Suprapubic skin (tissue), 4 donors: ENCODE data around the gene P2RY14.

Experiments
- EP300 ChIP-seq: sonication (generic); formaldehyde crosslinking; IDR thresholded peaks from one replicate; pipeline ENCODE4 v1.6.1; 2017; ENCODE audit warnings: antibody characterized with exemption
- POLR2A ChIP-seq, 2 donors: fragments of 450-650 bp; IDR thresholded peaks; one replicate each; pipeline ENCODE4 v1.6.1; 2017; ENCODE audit warnings: antibody characterized with exemption in 2 of 2, mild to moderate bottlenecking in 2 of 2, moderate library complexity in 2 of 2
- POLR2AphosphoS5 ChIP-seq, 3 donors: sonication (generic); formaldehyde crosslinking; IDR thresholded peaks; one replicate each; pipeline ENCODE4 v1.6.1; 2017; ENCODE audit warnings: antibody characterized with exemption in 3 of 3
- TF ChIP-seq, protein P1 (sequence below), 2 donors: fragments of 200-600 bp in 1 of 2; fragments of 450-650 bp in 1 of 2; sonication (generic) in 1 of 2; IDR thresholded peaks; one replicate each; pipeline ENCODE4 v1.5.1; 2016 to 2019; ENCODE audit warnings: antibody characterized with exemption in 2 of 2, mild to moderate bottlenecking in 1 of 2, moderate library complexity in 1 of 2

DNA sequence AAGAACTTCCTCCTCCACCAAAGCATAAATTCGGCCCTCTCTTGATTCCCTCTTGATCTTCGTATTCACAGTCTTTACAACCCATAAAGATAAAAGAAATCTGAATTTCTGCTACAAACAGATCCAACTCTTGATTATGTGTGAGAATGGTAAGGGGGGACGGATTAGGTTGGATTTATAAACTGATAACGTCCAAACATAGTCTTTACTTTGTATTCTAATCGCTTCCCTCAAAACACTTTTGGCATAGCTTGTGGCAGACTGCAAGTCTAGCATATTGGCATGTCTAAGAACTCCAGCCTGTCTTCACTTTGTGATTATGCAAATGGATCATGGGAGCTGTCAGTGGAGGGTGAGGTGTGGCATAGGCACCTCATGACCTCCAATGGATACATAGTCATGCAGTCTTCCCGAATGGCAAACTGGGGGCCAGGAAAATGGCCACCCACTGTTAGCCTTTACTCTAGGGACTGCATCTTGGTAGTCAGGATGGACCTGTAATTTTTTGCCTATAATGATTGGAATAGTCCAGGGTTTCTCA is 51.0 kb downstream of the P2RY14 start:
- TF ChIP-seq, protein P1, sequence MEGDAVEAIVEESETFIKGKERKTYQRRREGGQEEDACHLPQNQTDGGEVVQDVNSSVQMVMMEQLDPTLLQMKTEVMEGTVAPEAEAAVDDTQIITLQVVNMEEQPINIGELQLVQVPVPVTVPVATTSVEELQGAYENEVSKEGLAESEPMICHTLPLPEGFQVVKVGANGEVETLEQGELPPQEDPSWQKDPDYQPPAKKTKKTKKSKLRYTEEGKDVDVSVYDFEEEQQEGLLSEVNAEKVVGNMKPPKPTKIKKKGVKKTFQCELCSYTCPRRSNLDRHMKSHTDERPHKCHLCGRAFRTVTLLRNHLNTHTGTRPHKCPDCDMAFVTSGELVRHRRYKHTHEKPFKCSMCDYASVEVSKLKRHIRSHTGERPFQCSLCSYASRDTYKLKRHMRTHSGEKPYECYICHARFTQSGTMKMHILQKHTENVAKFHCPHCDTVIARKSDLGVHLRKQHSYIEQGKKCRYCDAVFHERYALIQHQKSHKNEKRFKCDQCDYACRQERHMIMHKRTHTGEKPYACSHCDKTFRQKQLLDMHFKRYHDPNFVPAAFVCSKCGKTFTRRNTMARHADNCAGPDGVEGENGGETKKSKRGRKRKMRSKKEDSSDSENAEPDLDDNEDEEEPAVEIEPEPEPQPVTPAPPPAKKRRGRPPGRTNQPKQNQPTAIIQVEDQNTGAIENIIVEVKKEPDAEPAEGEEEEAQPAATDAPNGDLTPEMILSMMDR (IDR thresholded peaks at IDR 0.05): no peak
- no peak for TF ChIP-seq EP300
- no peak for TF ChIP-seq POLR2A (IDR thresholded peaks at IDR 0.05)
- TF ChIP-seq POLR2AphosphoS5 (IDR thresholded peaks at IDR 0.05): no peak
